GM18519 (cell line): ENCODE results near the gene NIF3L1.

Experiments used
- ATAC-seq: cut with Tn5 transposase; IDR thresholded peaks from one replicate; pipeline ENCODE4 v1.9.1; 2021; ENCODE audit warnings: mild to moderate bottlenecking, moderate library complexity; ENCODE audit not compliant: unreplicated experiment, low FRiP score

The NIF3L1 gene, protein sequence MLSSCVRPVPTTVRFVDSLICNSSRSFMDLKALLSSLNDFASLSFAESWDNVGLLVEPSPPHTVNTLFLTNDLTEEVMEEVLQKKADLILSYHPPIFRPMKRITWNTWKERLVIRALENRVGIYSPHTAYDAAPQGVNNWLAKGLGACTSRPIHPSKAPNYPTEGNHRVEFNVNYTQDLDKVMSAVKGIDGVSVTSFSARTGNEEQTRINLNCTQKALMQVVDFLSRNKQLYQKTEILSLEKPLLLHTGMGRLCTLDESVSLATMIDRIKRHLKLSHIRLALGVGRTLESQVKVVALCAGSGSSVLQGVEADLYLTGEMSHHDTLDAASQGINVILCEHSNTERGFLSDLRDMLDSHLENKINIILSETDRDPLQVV

DNA sequence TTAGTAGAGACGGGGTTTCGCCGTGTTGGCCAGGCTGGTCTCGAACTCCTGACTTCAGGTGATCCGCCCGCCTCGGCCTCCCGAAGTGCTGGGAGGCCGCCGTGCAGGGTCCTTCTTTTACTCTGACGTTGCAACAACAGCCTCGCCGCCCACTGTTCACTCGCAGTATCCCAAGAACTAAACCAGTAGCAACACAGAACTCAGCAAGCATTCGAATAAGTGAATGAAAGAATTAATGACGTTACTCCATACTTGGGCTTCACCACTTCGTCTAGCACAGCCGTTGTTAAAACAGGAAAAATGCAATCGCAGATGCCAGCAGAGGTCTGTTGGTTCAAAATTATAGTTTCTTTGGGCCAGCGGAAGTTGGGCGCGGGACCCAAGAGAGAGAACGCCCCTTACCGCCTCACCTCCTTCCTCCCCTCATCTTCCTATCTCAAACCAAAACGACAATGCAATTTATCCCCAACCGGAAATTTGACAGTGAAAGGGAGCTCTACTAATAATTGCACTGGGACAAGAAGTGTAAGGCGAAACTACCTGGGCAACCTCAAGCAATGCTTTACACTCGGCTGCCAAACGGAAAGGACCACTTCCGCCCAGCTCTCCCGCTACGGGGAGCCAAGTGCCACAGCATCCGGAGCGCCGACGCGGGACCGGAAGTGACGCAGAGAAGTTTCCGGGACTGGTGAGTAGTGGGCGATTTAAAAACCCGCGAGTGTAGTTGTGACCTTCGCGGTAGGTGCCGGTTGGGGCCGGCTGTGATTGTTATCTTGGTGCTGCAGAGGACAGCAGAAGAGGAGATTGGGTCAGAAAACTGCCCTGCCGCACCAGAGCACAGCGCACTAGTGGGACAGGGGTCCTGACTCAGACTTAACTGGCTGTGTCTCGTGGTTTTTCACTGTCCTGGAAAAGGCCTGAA lies at the start of gene NIF3L1, which contains the start of gene PPIL3:
Gene NIF3L1 (plus strand): TSS at position 668 of the 922 bp plus-strand sequence. CDS start 2,573 bp downstream, outside the sequence.
Gene PPIL3 (minus strand): TSS at position 374 of the 922 bp plus-strand sequence. CDS start 1,462 bp downstream, outside the sequence.
- peak; percentile 79 for ATAC-seq

DNA sequence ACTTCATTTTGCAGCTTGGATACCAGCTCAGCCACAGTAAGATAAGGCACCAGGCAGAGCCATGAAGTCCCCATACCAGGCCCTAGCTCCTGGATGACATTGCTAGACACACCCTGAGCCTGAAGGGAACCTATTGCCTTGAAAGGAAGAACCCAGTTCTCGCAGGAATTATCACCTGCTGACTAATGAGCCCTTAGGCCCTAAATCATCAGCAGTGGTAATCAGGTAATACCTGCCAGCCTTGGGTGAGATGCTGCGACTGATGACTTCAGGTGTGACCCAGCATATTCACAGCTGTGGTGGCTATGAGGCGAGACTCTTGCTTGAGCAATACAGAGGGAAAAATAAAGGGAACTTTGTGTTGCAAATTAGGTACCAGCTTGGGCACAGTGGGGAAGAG lies 49.7 kb upstream of the NIF3L1 start:
- no peak for ATAC-seq

DNA sequence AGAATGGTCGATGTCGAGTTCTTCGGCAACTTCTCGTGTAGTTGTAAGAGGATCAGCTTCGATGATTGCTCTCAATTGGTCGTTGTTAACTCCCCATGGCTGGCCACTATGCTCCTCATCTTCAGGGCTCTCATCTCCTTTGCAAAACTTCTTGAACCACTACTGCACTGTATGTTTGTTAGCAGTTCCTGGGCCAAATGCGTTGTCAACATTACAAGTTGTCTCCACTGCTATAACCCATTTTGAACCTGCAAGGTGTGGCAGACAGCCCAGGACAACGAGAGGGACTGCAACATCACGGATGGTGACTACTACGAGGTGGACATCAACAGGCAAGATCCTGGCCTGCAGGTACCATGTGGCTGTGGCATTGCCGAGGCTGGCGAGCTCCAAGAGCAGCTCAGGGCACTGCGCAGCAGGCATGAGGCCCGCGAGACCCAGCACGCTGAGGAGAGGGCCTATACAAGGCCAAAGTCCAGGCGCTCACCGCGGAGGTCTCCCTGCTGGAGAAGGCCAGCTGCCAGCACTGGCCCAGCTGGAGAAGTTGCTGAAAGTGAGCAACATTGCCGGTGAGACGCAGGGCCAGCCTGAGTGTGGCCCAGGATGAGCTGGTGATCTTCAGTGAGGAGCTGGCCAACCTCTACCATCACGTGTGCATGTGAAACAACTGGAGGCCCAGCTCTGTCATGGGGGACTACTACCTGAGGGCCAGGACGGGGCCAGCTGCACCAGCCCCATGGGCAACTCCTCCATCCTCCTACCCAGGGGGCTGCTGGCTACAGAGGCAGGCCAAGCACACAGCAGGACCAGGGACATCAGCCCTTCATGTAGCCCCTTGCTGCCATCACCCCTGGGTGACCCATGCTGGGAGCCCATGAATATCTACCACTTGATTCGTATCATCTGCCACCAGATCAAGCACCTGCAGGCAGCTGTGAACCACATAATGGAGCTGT lies 44.9 kb upstream of the NIF3L1 start:
- ATAC-seq = no peak

DNA sequence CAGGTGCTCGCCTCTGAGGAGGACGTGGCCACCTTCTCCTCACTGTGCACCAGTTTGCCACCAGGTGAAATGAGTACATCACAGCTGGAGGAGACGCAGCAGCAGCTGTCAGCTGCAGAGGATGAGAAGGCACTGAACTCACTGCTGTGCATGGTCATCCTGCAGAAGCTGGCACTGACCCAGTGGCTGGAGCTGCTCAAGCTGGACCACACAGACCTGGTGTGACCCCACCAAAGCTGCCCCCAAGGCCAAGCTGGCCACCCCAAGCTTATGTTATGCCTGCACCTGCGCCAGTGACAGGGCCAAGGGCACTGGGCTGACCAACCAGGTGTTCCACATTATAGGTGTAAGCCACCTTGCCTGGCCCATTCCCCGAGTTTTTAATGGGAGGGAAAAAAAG lies 44.0 kb upstream of the NIF3L1 start:
- no peak for ATAC-seq

DNA sequence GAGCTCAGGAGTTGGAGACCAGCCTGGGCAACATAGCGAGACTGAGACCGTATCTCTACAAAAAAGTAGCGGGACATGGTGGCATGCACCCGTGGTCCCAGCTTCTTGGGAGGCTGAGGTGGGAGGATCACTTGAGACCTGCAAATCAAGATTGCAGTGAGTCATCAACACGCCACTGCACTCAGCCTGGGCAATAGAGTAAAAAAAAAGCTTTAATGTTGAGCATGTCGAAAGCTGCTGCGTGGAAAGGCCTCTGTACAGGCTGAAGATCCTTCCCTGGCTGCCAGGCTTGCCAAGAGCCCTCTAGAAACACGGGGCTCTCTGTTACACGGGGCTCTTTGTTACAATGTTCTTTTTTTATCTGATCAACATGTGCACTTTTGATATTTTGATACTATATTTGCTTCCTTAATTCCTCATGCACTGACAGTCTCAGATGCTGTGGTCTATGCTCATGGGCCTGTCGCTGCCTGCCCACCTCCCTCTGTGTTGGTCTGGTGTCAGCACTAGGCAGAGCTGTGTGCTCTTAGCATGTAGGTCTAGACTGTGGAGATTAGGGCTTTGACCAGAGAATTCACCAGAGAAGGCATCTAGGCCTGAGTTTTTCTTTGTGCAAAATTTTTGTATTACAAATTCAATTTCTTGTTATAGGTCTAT lies 43.4 kb upstream of the NIF3L1 start:
- ATAC-seq = no peak

DNA sequence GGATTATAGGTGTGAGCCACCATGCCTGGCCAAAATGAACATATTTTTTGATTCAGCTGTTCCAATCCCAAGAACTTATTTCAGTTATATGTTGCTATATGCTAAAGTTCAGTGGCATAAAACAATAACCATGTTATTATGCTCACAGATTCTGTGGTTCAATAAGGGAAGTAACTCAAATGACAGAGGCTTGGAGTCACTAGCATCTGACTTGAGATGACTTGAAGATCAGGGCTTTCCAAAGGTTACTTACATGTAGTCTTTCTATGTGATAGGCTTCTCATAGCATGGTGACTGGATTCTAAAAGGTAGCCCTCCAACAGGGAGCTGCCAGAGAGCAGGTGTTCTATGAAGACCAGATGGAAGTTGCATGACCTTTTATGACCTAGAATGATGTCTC lies 41.9 kb upstream of the NIF3L1 start:
- ATAC-seq = no peak

DNA sequence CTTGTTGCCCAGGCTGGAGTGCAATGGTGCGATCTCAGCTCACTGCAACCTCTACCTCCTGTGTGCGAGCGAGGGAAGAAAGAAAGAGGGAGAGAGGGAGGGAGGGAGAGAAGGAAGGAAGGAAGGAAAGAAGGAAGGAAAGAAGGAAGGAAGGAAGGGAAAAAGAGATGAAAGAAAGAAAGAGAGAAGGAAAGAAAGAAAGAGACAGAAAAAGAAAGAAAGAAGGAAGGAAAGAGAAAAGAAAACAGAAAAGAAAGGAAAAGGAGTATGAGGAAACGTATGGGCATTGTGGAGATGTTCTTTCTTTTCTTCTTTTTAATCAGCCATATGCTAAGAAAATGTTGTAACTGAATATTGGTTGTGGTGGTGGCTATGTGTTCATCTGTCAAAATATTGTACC lies 41.2 kb upstream of the NIF3L1 start:
- no peak for ATAC-seq

DNA sequence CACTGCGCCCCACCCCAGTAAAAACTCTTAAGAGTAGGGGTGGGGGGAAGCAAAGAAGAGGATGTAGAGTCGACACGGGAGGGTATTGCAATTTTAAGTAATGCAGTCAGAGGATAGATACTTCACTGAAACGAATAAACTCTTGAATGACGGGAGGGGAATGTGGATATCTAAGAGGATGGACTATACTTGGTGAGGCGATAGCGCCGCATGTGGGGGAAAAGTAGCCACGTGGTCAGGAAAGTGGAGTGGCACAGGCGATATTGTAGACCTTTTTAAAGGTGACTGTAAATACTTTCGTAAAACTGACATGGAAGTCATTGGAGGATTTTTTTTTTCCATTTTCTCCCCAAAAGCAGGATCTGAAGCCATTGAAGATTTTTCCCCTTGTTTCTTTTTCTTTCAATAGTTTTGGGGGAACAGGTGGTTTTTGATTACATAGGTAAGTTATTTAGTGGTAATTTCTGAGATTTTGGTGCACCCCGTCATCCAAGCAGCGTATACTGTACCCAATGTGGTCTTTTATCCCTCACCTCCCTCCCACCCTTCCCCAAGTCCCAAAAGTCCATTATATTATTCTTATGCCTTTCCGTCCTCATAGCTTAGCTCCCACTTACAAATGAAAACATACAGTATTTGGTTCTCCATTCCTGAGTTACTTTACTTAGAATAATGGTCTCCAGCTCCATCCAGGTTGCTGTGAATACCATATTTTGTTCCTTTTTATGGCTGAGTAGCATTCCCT lies 38.5 kb upstream of the NIF3L1 start:
- ATAC-seq = no peak

DNA sequence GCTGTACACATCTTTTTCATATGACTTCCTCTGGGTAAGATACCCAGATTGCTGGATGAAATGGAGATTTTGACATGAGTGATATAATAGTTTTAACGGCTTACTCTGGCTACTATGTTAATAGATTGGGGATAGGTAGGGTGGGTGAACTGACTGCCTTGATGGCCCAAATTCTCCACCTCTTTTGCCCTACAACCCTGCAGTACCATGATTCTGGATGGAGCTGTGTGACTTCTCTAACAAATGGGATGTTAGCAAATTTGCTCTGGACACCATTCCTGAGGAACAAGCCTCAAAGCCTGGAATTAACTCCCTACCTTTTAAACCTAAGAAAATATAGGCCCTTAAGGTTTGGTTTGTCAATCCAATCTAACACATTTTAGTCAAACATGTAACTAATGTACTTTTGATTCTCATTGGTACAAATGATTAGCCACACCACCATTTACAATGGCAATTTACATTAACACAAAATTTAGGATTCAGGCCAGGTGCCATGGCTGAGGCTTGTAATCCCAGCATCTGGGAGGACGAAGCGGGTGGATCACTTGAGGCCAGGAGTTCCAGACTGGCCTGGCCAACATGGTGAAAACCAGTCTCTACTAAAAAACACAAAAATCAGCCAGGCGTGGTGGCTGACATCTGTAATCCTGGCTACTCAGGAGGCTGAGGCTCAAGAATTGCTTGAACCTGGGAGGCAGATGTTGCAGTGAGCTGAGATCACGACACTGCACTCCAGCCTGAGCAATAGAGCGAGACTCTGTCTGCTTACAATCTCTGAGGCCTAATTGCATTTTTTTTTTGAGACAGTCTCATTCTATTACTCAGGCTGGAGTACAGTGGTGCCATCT lies 37.5 kb upstream of the NIF3L1 start:
- no peak for ATAC-seq

DNA sequence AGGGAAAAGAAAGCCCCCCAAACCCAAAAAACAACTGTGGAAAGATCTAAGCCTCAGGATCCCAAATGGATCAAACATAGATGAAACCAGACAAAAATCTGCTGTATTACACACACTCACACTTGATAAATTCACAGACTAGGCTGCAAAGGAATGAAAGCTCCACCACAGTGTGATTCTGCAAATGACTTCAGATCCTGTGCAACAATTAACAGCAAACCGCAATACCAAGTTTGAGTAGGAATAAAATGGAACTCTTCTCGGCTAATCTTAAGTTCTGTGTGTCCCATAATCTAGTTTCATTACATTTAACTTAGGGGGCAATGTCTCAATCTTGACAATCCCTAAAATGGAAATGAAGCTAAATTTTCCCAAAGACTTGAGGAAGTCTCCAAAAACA lies 36.6 kb upstream of the NIF3L1 start:
- ATAC-seq = no peak

DNA sequence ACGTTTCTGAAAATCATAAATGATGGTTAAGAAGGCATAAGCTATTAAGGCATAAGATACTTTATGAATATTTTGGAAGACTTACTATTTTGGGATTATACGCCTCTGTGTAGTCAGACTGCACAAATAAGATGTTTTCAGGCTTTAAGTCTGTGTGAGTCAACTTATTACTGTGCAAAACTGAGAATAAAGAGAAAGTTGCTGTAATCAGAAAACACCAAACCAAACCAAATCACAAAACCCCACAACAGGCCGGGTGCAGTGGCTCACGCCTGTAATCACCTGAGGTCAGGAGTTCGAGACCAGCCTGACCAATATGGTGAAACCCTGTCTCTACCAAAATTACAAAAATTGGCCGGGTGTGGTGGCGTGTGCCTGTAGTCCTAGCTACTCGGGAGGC lies 32.4 kb upstream of the NIF3L1 start:
- ATAC-seq = no peak

DNA sequence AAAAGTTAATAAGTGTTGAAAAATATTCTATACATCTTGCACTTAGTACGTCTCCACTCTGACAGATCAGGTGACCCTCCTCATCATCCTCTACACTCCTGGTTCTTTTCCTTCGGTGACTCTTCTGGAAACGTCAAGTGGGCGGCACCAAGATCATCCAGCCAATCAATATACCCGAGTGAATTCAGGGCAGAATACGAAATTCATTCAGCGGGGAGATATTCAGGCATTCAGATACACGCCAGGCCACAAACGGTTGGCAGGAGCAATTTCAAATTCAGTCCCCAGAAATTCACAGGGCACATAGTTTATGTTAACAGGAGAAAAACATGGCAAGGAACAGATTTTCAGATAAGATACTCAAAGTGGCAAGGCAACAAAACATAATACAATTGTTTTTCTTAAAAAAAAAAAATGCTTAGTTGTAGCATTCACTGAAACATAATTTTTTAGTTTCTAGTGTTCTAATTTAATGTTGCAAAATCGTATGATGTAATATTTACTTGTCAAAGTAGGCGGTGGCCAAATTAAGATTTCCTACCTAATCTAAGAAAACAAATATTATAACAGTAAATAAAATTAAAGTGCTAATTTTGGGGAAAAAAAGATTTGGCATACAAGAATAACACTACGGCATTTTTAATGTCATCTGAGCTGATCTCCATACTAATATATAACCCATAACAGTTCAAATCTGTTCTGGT lies 28.9 kb upstream of the NIF3L1 start:
- ATAC-seq = no peak

DNA sequence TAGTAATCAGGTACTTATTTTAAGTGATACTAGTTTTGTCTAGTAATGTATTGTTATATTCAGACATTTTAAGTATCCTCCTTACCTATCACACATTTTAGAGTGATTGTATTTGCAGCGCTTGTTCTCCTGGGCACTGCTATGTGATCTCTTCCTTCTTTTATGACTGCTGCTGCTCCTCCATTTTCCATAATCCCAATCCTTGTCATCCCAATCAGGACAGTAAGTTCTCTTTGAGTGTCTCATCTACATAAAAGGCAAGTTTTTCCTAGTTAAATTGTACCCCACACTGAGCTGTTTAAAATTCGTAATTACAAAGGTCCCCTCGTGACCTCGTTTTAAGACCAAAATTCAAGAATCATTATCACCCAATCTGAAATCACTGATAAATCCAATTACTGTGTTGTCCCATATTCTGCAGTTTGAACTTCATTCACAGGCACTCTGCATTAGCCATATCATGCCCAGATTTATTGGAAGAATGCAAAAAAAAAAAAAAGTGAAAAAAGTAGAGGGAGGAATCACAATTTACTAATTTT lies 27.5 kb upstream of the NIF3L1 start:
- no peak for ATAC-seq

DNA sequence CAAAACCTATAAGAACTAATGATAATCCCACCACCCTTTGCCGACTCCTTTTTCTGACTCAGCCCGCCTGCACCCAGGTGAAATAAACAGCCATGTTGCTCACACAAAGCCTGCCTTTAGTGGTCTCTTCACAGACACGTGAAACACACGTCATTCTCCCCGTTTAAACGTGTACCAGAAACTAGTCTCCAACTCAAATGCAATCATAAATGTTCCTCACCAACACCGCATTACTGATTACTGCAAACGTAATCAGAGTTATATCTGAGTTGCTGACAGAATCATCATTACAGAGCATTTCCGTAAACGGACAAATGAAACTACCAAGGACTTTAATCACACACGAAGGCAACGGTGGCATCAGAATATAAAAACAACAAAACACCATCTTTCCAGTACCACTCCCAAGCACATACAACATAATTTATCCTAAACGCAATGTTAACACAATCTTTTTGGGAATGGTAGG lies 26.6 kb upstream of the NIF3L1 start:
- no peak for ATAC-seq

DNA sequence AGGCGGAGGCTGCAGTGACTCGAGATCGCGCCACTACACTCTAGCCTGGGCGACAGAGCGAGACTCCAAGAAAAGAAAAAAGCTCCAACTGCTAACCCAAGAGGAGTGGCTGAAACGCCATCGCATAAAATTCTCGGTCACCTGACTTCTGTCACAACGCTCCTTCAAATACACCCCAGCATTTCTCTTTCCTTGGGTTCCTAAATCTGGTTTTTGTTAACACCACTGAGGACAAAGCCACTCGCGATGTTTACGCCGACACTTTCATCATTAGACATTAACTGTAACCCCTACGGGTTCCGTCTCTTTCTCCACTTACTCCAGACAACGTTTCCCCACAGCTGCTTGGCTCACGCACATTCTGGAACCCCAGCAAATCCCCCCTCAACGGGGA lies 25.4 kb upstream of the NIF3L1 start:
- ATAC-seq = no peak

DNA sequence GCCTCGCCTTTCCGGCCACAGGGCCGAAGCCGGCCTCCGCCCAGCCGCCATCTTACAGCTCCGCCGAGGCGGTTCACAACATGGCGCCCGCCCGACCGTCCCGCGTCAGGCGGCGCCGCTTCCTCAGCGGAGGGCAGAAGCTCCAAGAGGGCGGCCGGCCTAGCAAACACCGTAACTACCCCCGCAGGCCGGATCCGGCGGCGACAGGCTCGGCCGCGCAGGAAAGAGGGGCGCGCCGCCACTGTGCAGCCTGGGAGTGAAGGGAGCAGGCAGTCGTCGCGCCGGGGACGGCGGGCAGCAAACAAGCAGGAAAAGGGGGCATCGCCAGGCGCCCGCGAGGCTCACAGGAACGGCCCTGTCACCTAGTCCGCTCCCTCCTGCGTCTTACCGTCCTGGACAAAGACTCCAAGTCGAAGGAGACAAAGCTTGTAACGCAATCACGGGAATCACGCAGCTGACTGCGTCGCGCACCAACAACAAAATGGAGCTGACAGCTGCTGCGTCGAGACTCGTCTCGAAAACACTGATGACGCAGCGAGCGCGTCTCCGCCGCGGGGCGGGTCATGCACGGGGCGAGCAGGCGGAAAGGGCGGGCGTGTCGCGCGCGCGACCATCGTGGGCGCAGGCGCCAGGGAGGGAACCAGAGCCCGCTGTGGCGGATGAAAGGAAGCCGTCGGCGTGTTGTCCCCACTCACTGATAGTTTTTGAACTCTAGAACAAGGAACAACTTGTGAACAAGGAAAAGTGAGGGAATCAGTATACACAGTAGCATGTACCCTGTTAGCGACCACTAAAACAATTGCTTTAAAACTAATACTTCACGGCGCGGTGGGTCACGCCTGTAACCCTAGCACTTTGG lies 24.8 kb upstream of the NIF3L1 start, which contains the start of gene CLK1:
Gene CLK1 (minus strand): TSS at position 483 of the 859 bp plus-strand sequence. CDS start 2,796 bp downstream, outside the sequence.
- peak; percentile 70 for ATAC-seq
